ENCODE results near the gene HS3ST2.

Gene HS3ST2

GRCh38 chr16:22785552-22785951 is 28.4 kb upstream of the HS3ST2 start:
- no peak for TF ChIP-seq POLR2AphosphoS5 (IDR thresholded peaks at IDR 0.05; ENCODE audit: low read depth, low read length)
- no peak for TF ChIP-seq PAX5 (IDR thresholded peaks at IDR 0.05; ENCODE audit: insufficient read depth, low read length, severe bottlenecking)
- no peak for TF ChIP-seq POLR2A (IDR thresholded peaks at IDR 0.05; ENCODE audit: low read depth, low read length)
- TF ChIP-seq TAF1 (IDR thresholded peaks at IDR 0.05; ENCODE audit: low read depth, low read length): no peak
- TF ChIP-seq SPI1 (IDR thresholded peaks at IDR 0.05; ENCODE audit: low read depth, low read length): no peak
- no peak for TF ChIP-seq POU2F2 (IDR thresholded peaks at IDR 0.05; ENCODE audit: low read depth, low read length)
- DNase-seq (ENCODE audit: insufficient read length, low spot score): no peak
- FAIRE-seq: no peak

DNA sequence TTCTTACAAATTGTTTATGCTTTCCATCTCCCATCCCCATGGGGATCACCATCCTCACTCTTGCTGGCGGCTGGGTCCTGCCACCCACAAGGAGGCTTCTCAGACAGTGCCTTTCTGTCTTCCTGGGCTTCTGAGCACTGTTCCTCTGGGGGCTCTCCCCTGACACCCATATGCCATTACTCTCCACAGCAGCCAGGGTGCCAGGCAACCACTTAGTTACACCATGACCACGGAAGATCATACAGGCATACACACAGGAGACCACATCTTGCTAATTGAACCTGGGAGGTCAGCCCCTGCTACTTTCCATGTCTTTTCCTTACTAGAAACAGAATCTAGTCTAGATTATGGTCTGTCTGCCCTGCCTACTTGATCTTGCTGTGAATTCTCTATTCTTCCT is 27.7 kb upstream of the HS3ST2 start:
- DNase-seq (ENCODE audit: insufficient read length, low spot score) (no peak), FAIRE-seq (no peak)
- no peak for TF ChIP-seq PAX5 (IDR thresholded peaks at IDR 0.05; ENCODE audit: insufficient read depth, low read length, severe bottlenecking)
- TF ChIP-seq POLR2AphosphoS5 (IDR thresholded peaks at IDR 0.05; ENCODE audit: low read depth, low read length): no peak
- no peak for TF ChIP-seq POLR2A (IDR thresholded peaks at IDR 0.05; ENCODE audit: low read depth, low read length)
- TF ChIP-seq TAF1 (IDR thresholded peaks at IDR 0.05; ENCODE audit: low read depth, low read length): no peak
- no peak for TF ChIP-seq POU2F2 (IDR thresholded peaks at IDR 0.05; ENCODE audit: low read depth, low read length)
- no peak for TF ChIP-seq SPI1 (IDR thresholded peaks at IDR 0.05; ENCODE audit: low read depth, low read length)

GRCh38 chr16:22786691-22787090 is 27.3 kb upstream of the HS3ST2 start:
- FAIRE-seq (no peak), DNase-seq (ENCODE audit: insufficient read length, low spot score) (no peak)
- TF ChIP-seq POLR2A (IDR thresholded peaks at IDR 0.05; ENCODE audit: low read depth, low read length) (no peak), POU2F2 (IDR thresholded peaks at IDR 0.05; ENCODE audit: low read depth, low read length) (no peak), TAF1 (IDR thresholded peaks at IDR 0.05; ENCODE audit: low read depth, low read length) (no peak), POLR2AphosphoS5 (IDR thresholded peaks at IDR 0.05; ENCODE audit: low read depth, low read length) (no peak), PAX5 (IDR thresholded peaks at IDR 0.05; ENCODE audit: insufficient read depth, low read length, severe bottlenecking) (no peak), SPI1 (IDR thresholded peaks at IDR 0.05; ENCODE audit: low read depth, low read length) (no peak)

- FAIRE-seq (no peak), DNase-seq (ENCODE audit: insufficient read length, low spot score) (no peak)
- no peak for TF ChIP-seq POLR2A (IDR thresholded peaks at IDR 0.05; ENCODE audit: low read depth, low read length)
- TF ChIP-seq TAF1 (IDR thresholded peaks at IDR 0.05; ENCODE audit: low read depth, low read length): no peak
- no peak for TF ChIP-seq POU2F2 (IDR thresholded peaks at IDR 0.05; ENCODE audit: low read depth, low read length)
- no peak for TF ChIP-seq POLR2AphosphoS5 (IDR thresholded peaks at IDR 0.05; ENCODE audit: low read depth, low read length)
- TF ChIP-seq PAX5 (IDR thresholded peaks at IDR 0.05; ENCODE audit: insufficient read depth, low read length, severe bottlenecking): no peak
- TF ChIP-seq SPI1 (IDR thresholded peaks at IDR 0.05; ENCODE audit: low read depth, low read length): no peak
Observed at GRCh38 chr16:22787466-22788192, 26.3 kb upstream of the HS3ST2 start.

GRCh38 chr16:22788193-22788530 is 25.8 kb upstream of the HS3ST2 start:
- DNase-seq (ENCODE audit: insufficient read length, low spot score): no peak
- TF ChIP-seq SPI1 (IDR thresholded peaks at IDR 0.05; ENCODE audit: low read depth, low read length): no peak
- no peak for TF ChIP-seq POLR2AphosphoS5 (IDR thresholded peaks at IDR 0.05; ENCODE audit: low read depth, low read length)
- no peak for TF ChIP-seq POLR2A (IDR thresholded peaks at IDR 0.05; ENCODE audit: low read depth, low read length)
- no peak for TF ChIP-seq TAF1 (IDR thresholded peaks at IDR 0.05; ENCODE audit: low read depth, low read length)
- TF ChIP-seq PAX5 (IDR thresholded peaks at IDR 0.05; ENCODE audit: insufficient read depth, low read length, severe bottlenecking): no peak
- TF ChIP-seq POU2F2 (IDR thresholded peaks at IDR 0.05; ENCODE audit: low read depth, low read length): no peak
- no peak for FAIRE-seq

- TF ChIP-seq POU2F2 (IDR thresholded peaks at IDR 0.05; ENCODE audit: low read depth, low read length) (no peak), PAX5 (IDR thresholded peaks at IDR 0.05; ENCODE audit: insufficient read depth, low read length, severe bottlenecking) (no peak), POLR2A (IDR thresholded peaks at IDR 0.05; ENCODE audit: low read depth, low read length) (no peak), SPI1 (IDR thresholded peaks at IDR 0.05; ENCODE audit: low read depth, low read length) (no peak), TAF1 (IDR thresholded peaks at IDR 0.05; ENCODE audit: low read depth, low read length) (no peak), POLR2AphosphoS5 (IDR thresholded peaks at IDR 0.05; ENCODE audit: low read depth, low read length) (no peak)
- FAIRE-seq (no peak), DNase-seq (ENCODE audit: insufficient read length, low spot score) (no peak)
Observed at GRCh38 chr16:22789281-22789945, 24.5 kb upstream of the HS3ST2 start.

DNA sequence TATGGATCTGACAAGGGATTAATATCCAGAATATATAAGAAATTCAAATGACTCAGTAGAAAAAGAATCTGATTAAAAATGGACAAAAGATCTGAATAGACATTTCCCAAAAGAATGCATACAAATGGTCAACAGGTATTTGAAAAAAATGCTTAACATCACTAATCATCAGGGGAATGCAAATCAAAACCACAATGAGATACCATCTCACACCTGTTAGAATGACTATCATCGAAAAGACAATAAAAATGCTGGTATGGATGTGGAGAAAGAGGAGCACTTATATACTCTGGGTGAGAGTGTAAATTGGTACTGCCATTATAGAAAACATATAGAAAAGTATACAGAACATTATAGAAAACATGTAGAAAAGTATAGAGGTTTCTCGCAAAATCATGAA is 16.4 kb upstream of the HS3ST2 start:
- FAIRE-seq: no peak
- TF ChIP-seq POU2F2 (IDR thresholded peaks at IDR 0.05; ENCODE audit: low read depth, low read length): no peak

DNA sequence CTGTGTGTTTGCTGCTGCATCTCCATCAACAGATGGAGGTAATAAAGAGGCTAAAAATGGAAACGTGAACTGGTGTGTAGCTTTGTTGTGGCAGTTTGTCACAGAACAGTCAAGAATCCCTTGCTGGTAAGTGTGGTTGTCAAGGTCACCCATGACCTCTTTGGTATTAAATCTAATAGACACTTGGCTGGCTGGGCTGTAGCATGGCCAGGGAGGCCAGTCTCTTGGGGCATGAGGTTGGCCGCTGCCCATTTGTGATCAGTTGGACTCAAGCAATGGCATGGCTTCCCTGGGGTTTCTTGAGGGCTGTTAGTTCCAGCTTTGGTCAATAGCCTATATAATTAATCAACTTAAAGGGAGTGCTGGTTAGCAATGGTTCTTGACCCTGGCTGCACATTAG is 14.8 kb upstream of the HS3ST2 start:
- FAIRE-seq (no peak), DNase-seq (ENCODE audit: insufficient read length, low spot score) (no peak)
- TF ChIP-seq POLR2AphosphoS5 (IDR thresholded peaks at IDR 0.05; ENCODE audit: low read depth, low read length): no peak
- TF ChIP-seq POU2F2 (IDR thresholded peaks at IDR 0.05; ENCODE audit: low read depth, low read length): no peak
- no peak for TF ChIP-seq PAX5 (IDR thresholded peaks at IDR 0.05; ENCODE audit: insufficient read depth, low read length, severe bottlenecking)
- TF ChIP-seq SPI1 (IDR thresholded peaks at IDR 0.05; ENCODE audit: low read depth, low read length): no peak
- no peak for TF ChIP-seq TAF1 (IDR thresholded peaks at IDR 0.05; ENCODE audit: low read depth, low read length)
- no peak for TF ChIP-seq POLR2A (IDR thresholded peaks at IDR 0.05; ENCODE audit: low read depth, low read length)

More for the DNA sequence above, 16.4 kb upstream of the HS3ST2 start:
- no peak for DNase-seq (ENCODE audit: insufficient read length, low spot score)

DNA sequence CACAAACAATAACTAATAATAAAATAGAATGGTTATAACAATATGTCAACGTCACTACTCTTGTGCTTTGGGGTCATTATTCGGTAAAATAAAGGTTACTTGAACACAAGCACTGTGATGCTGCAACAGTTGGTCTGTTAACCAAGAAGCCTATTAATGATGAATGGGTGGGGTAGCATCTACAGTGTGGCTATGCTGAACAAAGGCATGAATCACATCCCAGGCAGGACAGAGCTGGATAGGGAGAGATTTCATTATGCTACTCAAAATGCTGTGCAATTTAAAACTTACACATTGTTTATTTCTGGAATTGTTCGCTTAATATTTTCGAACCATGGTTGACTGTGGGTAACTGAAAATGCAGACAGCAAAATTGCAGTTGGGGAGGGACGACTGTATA is 9.1 kb upstream of the HS3ST2 start:
- DNase-seq (ENCODE audit: insufficient read length, low spot score) (no peak), FAIRE-seq (no peak)
- no peak for TF ChIP-seq SPI1 (IDR thresholded peaks at IDR 0.05; ENCODE audit: low read depth, low read length)
- no peak for TF ChIP-seq PAX5 (IDR thresholded peaks at IDR 0.05; ENCODE audit: insufficient read depth, low read length, severe bottlenecking)
- TF ChIP-seq POU2F2 (IDR thresholded peaks at IDR 0.05; ENCODE audit: low read depth, low read length): no peak
- no peak for TF ChIP-seq POLR2A (IDR thresholded peaks at IDR 0.05; ENCODE audit: low read depth, low read length)
- TF ChIP-seq TAF1 (IDR thresholded peaks at IDR 0.05; ENCODE audit: low read depth, low read length): no peak
- TF ChIP-seq POLR2AphosphoS5 (IDR thresholded peaks at IDR 0.05; ENCODE audit: low read depth, low read length): no peak

Data from GM12891 (cell line).